Stimulated activated CD4-positive, alpha-beta T cell treated with anti-CD3 and anti-CD28 coated beads, Interleukin-4, amount 100 ng/mL, for 4 hours (primary cell): ENCODE measurements around the gene TMEM106C.

Experiments used
- DNase-seq, 2 experiments: peaks; one replicate each; pipeline ENCODE4 v3.0.0-alpha.2; 2020

The TMEM106C gene

GRCh38 chr12:47963340-47964040 lies at the start of gene TMEM106C:
TSS of gene TMEM106C (plus strand) at chr12:47963596. CDS start at chr12:47964237, 641 bp downstream.
- DNase-seq = peak; percentile 90 to 92

- DNase-seq = no peak
These were observed 42.5 kb upstream of the TMEM106C start for GRCh38 chr12:47920913-47921312.

- DNase-seq = no peak
These were observed 41.5 kb upstream of the TMEM106C start for GRCh38 chr12:47921907-47922306.

GRCh38 chr12:47927346-47927745 lies 36.0 kb upstream of the TMEM106C start:
- no peak for DNase-seq

GRCh38 chr12:47930634-47931033 lies 32.8 kb upstream of the TMEM106C start:
- DNase-seq = no peak

- no peak for DNase-seq
These were observed 32.2 kb upstream of the TMEM106C start for GRCh38 chr12:47931187-47931586.

- DNase-seq = no peak
These were observed 28.2 kb upstream of the TMEM106C start for GRCh38 chr12:47935184-47935583.

DNA sequence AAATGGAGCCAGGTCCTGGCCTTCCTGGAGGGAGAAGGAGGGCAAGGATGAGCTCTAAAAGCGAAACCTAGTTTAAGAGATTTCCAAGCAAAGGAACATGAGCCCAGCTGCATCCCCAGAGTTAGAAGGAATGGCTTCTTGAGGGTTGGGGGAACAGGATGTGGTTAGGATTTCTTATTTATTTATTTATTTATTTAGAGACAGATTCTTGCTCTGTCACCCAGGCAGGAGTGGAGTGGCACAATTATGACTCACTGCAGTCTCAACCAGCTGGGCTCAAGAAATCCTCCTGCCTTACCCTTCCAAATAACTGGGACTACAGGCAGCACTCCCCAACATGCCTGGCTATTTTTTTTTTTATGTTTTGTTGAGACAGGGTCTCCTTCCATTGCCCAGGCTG lies 25.3 kb upstream of the TMEM106C start:
- no peak for DNase-seq

DNA sequence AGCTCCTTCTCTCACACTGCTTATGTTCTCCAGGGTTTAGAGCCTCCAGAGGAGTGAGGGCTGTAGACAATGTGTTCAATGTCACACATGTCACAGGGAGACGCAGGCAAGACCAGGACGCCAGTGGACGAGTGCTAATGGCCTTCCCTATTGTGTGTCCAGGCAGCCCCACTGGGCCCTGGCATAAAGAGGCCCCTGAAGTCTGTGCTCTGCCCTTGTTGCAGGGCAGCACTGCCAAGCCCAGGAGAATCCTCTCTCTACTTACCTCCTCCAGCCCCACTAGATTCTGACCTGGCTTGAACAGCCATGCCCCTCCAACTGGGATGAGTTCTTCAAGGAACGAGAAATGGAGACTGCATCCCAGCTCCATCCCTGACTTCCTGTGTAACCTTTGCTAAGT lies 24.8 kb upstream of the TMEM106C start:
- no peak for DNase-seq

DNA sequence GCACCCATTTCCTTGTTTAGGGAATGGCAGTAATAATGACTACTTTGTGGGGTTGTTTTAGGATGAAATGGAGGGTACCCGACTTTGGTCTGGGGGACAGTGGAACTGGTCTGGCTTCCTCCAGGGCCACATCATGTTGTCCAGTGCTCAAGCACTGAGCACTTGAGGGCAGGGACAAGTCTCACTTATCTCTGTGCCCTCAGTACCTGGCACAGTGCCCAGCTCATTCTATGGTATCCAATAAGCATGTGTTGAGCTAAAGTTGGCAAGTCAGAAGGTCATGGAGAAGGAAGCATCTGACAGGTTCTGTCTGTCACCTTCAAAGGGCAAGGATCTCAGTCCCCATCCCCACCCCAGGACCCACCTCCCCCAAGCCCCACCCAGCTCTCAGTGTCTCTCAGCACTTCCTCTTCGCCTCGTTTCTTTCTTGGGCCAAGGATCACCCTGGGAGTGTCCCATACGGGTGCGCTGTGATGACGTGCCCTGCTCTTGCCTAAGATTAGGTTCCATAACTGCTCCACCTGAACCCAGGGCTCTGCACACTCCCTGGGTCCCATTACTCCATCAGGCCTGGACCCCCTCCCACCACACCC lies 24.3 kb upstream of the TMEM106C start:
- DNase-seq = no peak

DNA sequence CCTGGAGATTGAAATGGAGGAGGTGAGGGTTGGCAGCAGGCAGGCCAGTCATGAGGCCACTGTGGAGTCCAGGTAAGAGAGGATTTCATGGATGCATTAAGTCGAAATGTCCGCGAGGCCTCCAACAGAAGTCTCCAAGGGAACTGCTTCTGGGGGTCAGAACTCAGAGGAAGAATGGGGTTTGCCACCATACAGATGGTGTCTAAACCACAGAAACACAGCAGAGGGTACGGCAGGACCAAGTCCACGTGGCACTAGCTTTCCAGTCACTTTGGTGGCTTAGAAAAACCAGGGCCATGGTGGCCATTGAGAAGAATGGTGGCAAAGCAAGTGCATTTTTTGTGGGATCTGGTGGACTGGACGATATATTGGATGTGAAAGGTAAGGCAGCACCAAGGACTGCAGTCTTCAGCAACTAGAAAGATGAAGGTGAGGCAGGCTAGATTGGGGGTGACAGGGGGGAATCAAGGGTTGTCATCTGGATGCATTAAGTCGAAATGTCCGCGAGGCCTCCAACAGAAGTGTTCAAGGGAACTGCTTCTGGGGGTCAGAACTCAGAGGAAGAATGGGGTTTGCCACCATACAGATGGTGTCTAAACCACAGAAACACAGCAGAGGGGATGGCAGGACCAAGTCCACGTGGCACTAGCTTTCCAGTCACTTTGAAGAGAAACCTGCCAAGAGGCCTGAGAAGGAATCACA lies 22.5 kb upstream of the TMEM106C start:
- DNase-seq = no peak

- no peak for DNase-seq
These were observed 22.0 kb upstream of the TMEM106C start for GRCh38 chr12:47941475-47941780.

DNA sequence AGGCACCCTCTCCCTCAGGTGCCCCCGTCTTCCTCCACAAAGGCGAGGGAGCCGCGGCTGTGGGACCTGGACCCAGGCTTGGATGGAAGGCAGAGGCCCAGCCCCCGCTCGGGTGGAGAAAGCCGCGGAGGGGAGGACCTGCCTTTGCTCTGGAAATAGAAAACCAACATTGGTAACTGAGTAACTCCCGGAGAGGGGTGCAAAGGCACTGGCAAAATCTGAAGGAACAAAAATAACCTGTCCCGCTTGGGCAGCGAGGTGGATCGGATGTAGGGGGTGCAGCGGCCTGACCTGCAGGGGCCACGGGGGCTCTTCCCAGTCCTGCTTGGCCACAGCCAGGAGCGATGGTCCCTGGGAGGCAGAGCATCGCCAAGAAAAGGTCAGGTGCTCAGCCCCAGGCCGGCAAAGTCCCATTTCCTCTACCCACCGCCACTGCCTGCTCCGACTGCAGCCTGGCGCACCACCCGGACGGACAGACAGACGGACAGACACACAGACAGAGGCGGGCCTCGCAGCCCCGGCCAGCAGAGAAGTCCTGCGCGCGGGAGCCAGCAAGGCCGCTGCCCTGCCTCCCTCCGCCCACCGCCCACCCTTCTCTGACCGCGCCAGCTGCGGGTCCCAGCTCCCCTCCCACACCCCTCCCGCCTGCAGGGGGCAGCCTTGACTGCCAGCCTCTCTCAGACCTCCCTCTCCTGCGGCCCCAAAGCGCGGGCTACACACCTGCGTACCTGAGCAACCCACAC lies 21.4 kb upstream of the TMEM106C start:
- DNase-seq = peak; percentile 20 to 42

- no peak for DNase-seq
These were observed 20.7 kb upstream of the TMEM106C start for GRCh38 chr12:47942614-47943225.

DNA sequence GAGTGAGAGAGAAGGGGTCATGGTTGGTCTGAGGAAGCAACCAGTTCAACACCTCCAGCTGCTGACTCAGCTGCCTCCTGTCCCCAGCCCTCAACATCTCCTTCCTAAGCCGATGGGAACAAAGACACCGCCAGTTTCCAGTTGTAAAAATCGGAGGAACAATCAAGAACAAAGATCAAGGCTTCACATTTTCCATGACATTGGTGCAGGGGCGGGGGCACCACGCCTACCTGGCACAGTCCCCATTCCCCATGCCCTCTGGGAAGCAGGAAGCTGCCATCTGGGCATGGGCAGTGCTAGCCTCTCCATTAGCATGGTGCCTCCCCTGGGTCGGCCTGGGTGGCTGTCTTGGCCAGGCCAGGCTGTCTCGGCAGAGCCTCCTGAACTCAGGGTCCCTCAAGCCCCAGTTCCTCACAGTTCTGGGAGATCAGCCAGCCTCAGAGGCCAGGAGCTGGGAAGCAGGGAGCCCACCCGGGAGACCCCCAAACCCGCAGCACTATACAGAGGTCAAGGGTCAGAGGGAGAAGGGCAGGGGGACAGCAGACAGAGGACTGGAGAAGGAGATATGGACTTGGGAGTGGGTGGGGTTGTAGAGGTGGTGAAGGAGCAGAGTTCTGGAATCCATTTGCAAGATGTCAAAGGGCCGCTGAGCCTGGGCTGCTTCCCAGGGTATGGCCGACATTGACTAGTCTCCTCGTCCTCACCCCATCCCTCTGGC lies 19.6 kb upstream of the TMEM106C start:
- DNase-seq = no peak

DNA sequence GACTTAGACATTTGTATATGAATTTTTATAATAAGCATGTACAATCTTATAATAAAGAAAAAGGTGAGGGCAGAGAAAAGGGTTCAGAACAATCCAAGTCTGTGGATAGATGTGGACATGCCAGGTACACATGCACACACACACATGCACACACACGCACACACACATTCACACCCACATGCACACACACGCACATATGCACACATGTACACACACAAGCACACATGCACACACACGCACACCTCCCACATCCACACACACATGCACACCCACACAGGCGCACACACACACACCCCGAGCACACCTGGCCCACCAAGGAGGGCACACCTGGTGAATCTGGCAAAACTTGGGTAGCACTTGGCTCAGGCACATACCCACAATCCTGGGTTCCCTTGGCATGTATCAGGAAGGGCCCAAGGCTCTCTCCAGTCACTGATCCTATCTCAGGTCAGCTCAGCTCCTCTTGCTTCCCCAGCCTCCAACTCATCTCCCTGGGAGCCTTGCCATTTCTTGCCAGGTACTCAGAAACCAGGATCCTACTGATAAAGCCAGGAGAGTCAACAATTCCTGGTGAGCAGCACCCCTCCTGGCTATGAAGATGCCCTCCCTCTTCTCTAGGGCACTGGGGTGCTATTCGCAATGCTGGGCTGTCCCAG lies 18.6 kb upstream of the TMEM106C start:
- no peak for DNase-seq

GRCh38 chr12:47945341-47945728 lies 18.1 kb upstream of the TMEM106C start:
- DNase-seq = no peak

- DNase-seq = no peak
These were observed 16.7 kb upstream of the TMEM106C start for GRCh38 chr12:47946413-47947323.

DNA sequence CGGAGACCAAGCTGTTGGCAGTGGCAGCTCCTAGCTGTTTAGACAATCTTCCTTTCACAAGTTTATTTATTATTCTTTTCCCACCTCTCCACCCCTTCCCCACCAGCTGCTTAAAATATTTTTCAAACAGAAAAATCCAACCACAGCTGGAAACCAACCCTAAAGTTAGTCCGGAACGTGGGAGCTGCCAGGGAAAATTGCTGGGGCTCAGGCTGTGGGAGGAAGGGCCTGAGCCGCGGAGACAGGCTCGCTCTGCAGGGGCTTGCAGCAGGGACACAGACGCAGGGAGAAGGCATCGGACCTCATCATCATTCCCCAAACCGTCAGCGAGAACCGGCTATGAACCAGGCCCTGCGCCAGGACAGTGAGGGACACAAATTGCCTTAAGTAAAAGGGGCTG lies 16.1 kb upstream of the TMEM106C start:
- DNase-seq = no peak

DNA sequence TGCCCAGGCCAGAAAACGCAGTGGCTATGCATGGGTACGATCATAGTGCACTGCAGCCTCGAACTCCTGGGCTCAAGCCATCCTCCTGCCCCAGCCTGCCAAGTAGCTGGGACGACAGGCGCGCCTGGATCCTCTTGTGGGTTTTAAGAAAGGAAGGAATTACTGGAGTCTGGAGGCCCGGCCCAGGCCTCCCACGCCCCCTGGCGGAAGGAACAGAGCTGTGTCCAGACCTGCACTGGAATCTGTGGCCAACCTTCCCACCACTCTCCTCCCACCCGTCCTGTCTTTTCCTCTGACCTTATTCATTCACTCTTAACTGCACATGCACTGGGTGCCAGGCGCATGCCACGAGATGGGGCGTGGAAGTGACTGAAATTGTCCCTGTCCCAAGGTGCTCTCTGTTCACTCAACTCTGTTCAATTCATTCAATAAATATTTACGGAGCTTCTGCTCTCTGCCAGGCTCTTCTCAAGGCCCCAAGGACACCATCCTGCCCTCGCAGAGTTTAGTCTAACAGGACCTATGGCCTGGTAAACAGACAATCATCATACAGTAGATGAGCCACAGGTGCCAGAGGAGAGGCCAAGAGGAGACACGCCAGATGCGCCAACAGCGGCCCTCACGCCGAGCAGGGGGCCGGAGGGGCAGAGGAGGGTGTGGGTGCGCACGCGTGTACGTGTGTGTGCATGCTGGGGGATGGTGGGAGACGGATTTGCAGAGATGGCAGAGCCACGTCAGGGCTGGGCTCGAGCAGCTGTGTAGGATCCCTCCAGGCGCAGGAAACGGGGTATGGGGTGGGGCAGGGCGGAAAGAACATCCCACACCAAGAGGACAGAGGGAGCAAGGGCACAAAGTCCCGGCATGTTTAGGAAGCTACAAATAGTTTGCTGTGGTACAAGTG lies 13.7 kb upstream of the TMEM106C start:
- peak; percentile 9 to 49 for DNase-seq
